ENCODE results near the gene NTSR1. TPM values are rescaled to one million over a fixed set of nuclear protein-coding genes. Genes with fewer than 3 reads are reported as not detected.

Gene NTSR1
- total and polyA plus RNA-seq, 2 of the 13 experiments (the other 11 are each of a cell fraction or from before 2014, with no cell fraction given) = 0.09 to 0.12 TPM

GRCh38 chr20:62752671-62753501 lies 44.2 kb downstream of the NTSR1 start (continued):
- no peak for TF ChIP-seq ZNF609 (CRISPR knock-in tag; IDR thresholded peaks at IDR 0.05; ENCODE audit: borderline replicate concordance)
- TF ChIP-seq SNRNP70 (IDR thresholded peaks at IDR 0.05; ENCODE audit: low read depth, low read length) = no peak
- 0 out of 2 replicates have a peak, but pooled peaks have one; percentile 68 for TF ChIP-seq HNRNPL (IDR thresholded peaks at IDR 0.05; ENCODE audit: low read depth, low read length)
- no peak for TF ChIP-seq ZNF10 (CRISPR knock-in tag; IDR thresholded peaks at IDR 0.05; ENCODE audit: borderline replicate concordance, low read depth)
- no peak for TF ChIP-seq E2F1 (CRISPR knock-in tag; IDR thresholded peaks at IDR 0.05)
- no peak for TF ChIP-seq ZNF513 (CRISPR knock-in tag; conservative IDR thresholded peaks at IDR 0.05)
- no peak for TF ChIP-seq PCBP2 (optimal IDR thresholded peaks at IDR 0.05; ENCODE audit: low read depth, low read length, poor library complexity, severe bottlenecking)
- no peak for TF ChIP-seq MAFK (conservative IDR thresholded peaks at IDR 0.05 in 1 of 2, IDR thresholded peaks at IDR 0.05 in 1 of 2; ENCODE audit: low read length in 2 of 2)
- no peak for TF ChIP-seq ZNF512 (CRISPR knock-in tag; IDR thresholded peaks at IDR 0.05)
- TF ChIP-seq ISX (CRISPR knock-in tag; conservative IDR thresholded peaks at IDR 0.05) = no peak
- TF ChIP-seq RBM22 (optimal IDR thresholded peaks at IDR 0.05; ENCODE audit: low read length) = no peak
- no peak for TF ChIP-seq ZBTB7B (CRISPR knock-in tag; IDR thresholded peaks at IDR 0.05)
